Natural killer cell (primary cell): Measurements from ENCODE around the gene RBFOX2. TPM values are rescaled to one million over a fixed set of nuclear protein-coding genes. Genes with fewer than 3 reads are reported as not detected.

Experiments used
- ATAC-seq, 3 donors: fragments of 150-1000 bp in 2 of 3; fragments of 200-7000 bp in 1 of 3; cut with Tn5 transposase; 1 replicate in 1 of 3; 2 replicates in 2 of 3; pipeline ENCODE4 v1.10.0; 2021; ENCODE audit warnings: mild to moderate bottlenecking in 2 of 3, moderate library complexity in 2 of 3
- DNase-seq, 2 donors: peaks; one replicate each; pipeline versions ENCODE4 v3.0.0 to v3.0.0-alpha.2; 2013 to 2021; ENCODE audit warnings: mixed read lengths in 1 of 2
- H3K27ac ChIP-seq: one replicate; pipeline ENCODE4 v1.5.1; 2013; ENCODE audit warnings: mild to moderate bottlenecking, low read length
- H3K27me3 ChIP-seq: one replicate; pipeline ENCODE4 v1.6.1; 2013; ENCODE audit warnings: low read length; ENCODE audit not compliant: control insufficient read depth, insufficient read depth
- H3K36me3 ChIP-seq: one replicate; pipeline ENCODE4 v1.6.1; 2013; ENCODE audit warnings: low read length; ENCODE audit not compliant: control insufficient read depth, insufficient read depth
- H3K4me1 ChIP-seq: one replicate; pipeline ENCODE4 v1.6.1; 2013; ENCODE audit warnings: low read length; ENCODE audit not compliant: control insufficient read depth, insufficient read depth
- H3K4me3 ChIP-seq: one replicate; pipeline ENCODE4 v1.5.1; 2013; ENCODE audit warnings: low read length
- H3K9me3 ChIP-seq: one replicate; pipeline ENCODE4 v1.6.1; 2013; ENCODE audit warnings: low read length; ENCODE audit not compliant: control insufficient read depth, insufficient read depth
- H3K27ac Mint-ChIP-seq, 2 donors: one replicate each; pipeline ENCODE4 v1.8.0; 2022; ENCODE audit warnings: mild to moderate bottlenecking in 2 of 2, mixed read lengths in 2 of 2, moderate library complexity in 1 of 2
- H3K27me3 Mint-ChIP-seq, 2 donors: one replicate each; pipeline ENCODE4 v1.8.0; 2022; ENCODE audit warnings: low read depth in 2 of 2, mixed read lengths in 2 of 2
- H3K36me3 Mint-ChIP-seq: one replicate; pipeline ENCODE4 v1.8.0; 2022; ENCODE audit warnings: mixed read lengths
- H3K4me1 Mint-ChIP-seq, 2 donors: one replicate each; pipeline ENCODE4 v1.8.0; 2022; ENCODE audit warnings: mixed read lengths in 2 of 2
- H3K4me3 Mint-ChIP-seq: one replicate; pipeline ENCODE4 v1.8.0; 2022; ENCODE audit warnings: mild to moderate bottlenecking, moderate library complexity, mixed read lengths
- H3K9me3 Mint-ChIP-seq, 2 donors: one replicate each; pipeline ENCODE4 v1.8.0; 2022; ENCODE audit warnings: mixed read lengths in 2 of 2
- WGBS: methylation state at CpG from one replicate; pipeline ENCODE4 v1.1.7; 2013; ENCODE audit warnings: missing lambda C conversion rate; ENCODE audit not compliant: insufficient coverage; 5-methylcytosine and 5-hydroxymethylcytosine counted together
- intact Hi-C: fragments of 100-400 bp; cut with micrococcal nuclease; formaldehyde crosslinking; loops from one replicate; pipeline ENCODE4 v1.14.2; 2022
- total RNA-seq, 4 donors: library from RNA; stranded (reverse); fragments of 120-200 nt in 1 of 4; gene quantifications; one replicate each; pipeline versions ENCODE4 v1.2.3 to v1.2.4, GENCODE V29; 2013 to 2022
- TF ChIP-seq, protein P1 (sequence below): fragments of 200-600 bp; IDR thresholded peaks from one replicate; pipeline ENCODE4 v1.8.0; 2022; ENCODE audit warnings: antibody characterized with exemption

Gene RBFOX2
- total RNA-seq, 3 donors from 2014 or later (not counting 1 experiment from before 2014, with no cell fraction given): 1.0 to 4.7 (median 3.0) TPM

DNA sequence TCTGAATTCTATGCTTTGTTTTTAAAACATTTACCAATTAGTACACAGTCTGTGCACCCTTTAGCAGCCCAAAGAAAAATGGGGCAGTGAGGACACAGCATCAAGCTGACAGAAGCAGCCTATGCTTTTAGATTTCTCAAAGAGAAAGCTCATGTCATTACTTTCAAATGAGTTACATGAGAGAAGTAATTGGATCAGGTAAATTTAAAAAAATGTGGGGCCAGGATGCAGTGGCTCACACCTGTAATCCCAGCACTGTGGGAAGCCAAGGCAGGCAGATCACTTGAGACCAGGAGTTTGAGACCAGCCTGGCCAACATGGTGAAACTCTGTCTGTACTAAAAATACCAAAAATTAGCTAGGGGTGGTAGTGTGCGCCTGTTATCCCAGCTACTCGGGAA, 253.3 kb downstream of the RBFOX2 start:
- H3K4me1 ChIP-seq: no peaks in the 10 kb centered on the region
- Mint-ChIP-seq H3K27ac (no peak overlapping the region), H3K36me3 (no peaks in the 10 kb centered on the region), H3K4me1 (no peaks in the 10 kb centered on the region), H3K27me3 (peaks cover 3 to 16% of the 10 kb centered on the region in 2 donors), H3K9me3 (no peaks in the 10 kb centered on the region), H3K4me3 (no peak overlapping the region)
- ATAC-seq (no peak), DNase-seq (no peak)
- H3K9me3 ChIP-seq: no peaks in the 10 kb centered on the region
- H3K36me3 ChIP-seq: no peaks in the 10 kb centered on the region
- intact Hi-C loops: no loop called here
- 95% methylated on average over 2 of the region's 2 CpGs for WGBS
- no peaks in the 10 kb centered on the region for H3K27me3 ChIP-seq
- no peak overlapping the region for H3K27ac ChIP-seq
- TF ChIP-seq, protein P1, sequence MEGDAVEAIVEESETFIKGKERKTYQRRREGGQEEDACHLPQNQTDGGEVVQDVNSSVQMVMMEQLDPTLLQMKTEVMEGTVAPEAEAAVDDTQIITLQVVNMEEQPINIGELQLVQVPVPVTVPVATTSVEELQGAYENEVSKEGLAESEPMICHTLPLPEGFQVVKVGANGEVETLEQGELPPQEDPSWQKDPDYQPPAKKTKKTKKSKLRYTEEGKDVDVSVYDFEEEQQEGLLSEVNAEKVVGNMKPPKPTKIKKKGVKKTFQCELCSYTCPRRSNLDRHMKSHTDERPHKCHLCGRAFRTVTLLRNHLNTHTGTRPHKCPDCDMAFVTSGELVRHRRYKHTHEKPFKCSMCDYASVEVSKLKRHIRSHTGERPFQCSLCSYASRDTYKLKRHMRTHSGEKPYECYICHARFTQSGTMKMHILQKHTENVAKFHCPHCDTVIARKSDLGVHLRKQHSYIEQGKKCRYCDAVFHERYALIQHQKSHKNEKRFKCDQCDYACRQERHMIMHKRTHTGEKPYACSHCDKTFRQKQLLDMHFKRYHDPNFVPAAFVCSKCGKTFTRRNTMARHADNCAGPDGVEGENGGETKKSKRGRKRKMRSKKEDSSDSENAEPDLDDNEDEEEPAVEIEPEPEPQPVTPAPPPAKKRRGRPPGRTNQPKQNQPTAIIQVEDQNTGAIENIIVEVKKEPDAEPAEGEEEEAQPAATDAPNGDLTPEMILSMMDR: no peak
- no peak overlapping the region for H3K4me3 ChIP-seq

DNA sequence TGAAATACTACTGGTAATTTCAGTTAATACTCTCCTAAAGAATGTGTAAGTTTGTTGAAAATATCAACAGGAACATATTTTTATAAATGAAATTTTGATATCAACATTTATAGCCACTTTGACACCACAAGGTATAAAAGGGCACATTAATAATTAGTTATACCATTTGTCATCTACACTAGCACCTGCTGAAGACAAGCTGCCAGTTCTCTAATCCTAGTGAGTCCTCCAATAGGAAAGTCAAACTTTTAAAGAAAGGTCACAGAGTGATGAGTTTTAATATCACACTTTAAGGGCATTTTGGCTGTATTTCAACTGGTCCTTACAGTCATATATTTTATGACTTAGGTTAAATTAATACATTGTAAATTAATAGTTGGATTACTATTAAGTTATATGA, 258.6 kb downstream of the RBFOX2 start:
- no peak for ATAC-seq
- TF ChIP-seq, protein P1: no peak
- H3K36me3 ChIP-seq: no peaks in the 10 kb centered on the region
- H3K27ac ChIP-seq: no peak overlapping the region
- H3K27me3 Mint-ChIP-seq: peaks cover 8 to 10% of the 10 kb centered on the region in 2 donors
- no peak overlapping the region for H3K4me3 ChIP-seq
- no peak overlapping the region for H3K4me3 Mint-ChIP-seq
- intact Hi-C loops: no loop called here
- no peaks in the 10 kb centered on the region for H3K9me3 ChIP-seq
- H3K4me1 Mint-ChIP-seq: no peaks in the 10 kb centered on the region
- H3K27me3 ChIP-seq: no peaks in the 10 kb centered on the region
- no peaks in the 10 kb centered on the region for H3K36me3 Mint-ChIP-seq
- H3K9me3 Mint-ChIP-seq: no peaks in the 10 kb centered on the region
- H3K27ac Mint-ChIP-seq: no peak overlapping the region
- no peak for DNase-seq
- H3K4me1 ChIP-seq: no peaks in the 10 kb centered on the region

DNA sequence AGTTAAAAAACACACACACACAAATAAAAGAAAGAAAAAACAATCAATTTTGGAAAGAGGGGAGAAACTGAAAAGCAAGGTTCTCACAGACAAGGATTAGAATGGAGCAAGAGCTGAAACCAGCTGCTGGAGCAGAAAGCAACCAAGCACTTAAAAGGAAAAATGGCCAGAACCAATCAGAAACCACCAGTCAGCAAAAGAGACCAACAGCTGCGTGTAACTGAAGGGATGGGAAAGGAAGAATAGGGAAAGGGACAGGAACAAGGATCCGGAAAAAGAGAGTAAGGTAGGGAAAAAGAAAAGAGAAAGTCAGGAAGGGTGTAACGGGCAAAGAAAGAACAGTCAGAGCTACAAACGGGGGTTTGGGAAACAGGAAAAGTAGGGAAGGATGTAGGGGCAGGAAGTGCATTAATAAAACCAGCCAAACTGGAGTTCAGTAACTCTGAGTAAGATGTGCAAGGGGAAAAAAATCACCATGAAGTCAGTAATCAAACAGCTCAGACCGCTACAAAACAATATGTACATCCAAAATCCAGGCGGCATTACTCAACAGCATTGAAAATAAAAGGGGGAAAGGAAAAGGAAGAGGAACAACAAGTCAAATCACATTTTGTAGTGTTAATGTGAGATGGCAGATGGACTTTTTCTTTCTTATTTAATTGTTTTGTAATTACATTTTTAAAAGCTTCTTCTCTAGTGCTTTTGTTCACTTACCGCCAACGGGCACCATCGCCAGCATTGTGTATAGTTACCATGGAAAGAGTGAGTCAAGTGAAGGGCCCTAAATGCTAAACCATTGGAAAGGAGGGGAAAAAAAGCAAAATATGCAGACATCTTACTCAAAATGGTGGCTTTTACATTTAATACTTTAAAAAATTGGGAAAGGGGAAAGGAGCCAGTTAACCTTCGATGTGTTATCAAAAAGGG, 261.7 kb downstream of the RBFOX2 start:
- TF ChIP-seq, protein P1: no peak
- H3K4me1 Mint-ChIP-seq: no peaks in the 10 kb centered on the region
- no peaks in the 10 kb centered on the region for H3K27me3 ChIP-seq
- H3K9me3 Mint-ChIP-seq: no peaks in the 10 kb centered on the region
- H3K27ac Mint-ChIP-seq: no peak overlapping the region
- H3K4me1 ChIP-seq: no peaks in the 10 kb centered on the region
- no peaks in the 10 kb centered on the region for H3K36me3 ChIP-seq
- ATAC-seq (no peak), DNase-seq (no peak)
- no peak overlapping the region for H3K4me3 Mint-ChIP-seq
- H3K36me3 Mint-ChIP-seq: no peaks in the 10 kb centered on the region
- intact Hi-C loops: no loop called here
- WGBS: 91% methylated on average over 7 of the region's 10 CpGs
- peaks cover 5 to 24% of the 10 kb centered on the region in 2 donors for H3K27me3 Mint-ChIP-seq
- no peaks in the 10 kb centered on the region for H3K9me3 ChIP-seq
- H3K27ac ChIP-seq: no peak overlapping the region
- H3K4me3 ChIP-seq: no peak overlapping the region
